HCT116 (cell line): ENCODE measurements around the gene STK32B. TPM values are rescaled to one million over a fixed set of nuclear protein-coding genes. Genes with fewer than 3 reads are reported as not detected.

Source experiments
- ATAC-seq: fragments of 200-7000 bp; cut with Tn5 transposase; 2 replicates; pipeline ENCODE4 v1.9.1; 2020; ENCODE audit warnings: mild to moderate bottlenecking, moderate library complexity
- BruUV-seq: library from RNA; stranded (reverse); fragments of 400-500 nt; replicated peaks from 2 replicates; lab custom pipeline; 2021; lab: Mats Ljungman, UMichigan
- CTCF ChIA-PET: fragments of 300-600 bp; sonication (Branson Sonifier 250); formaldehyde crosslinking; loops from one replicate; lab custom pipeline; 2021; ENCODE audit warnings: antibody characterized with exemption; lab: Charles Lee
- POLR2A ChIA-PET: fragments of 300-600, 350-600 bp; sonication (Branson Sonifier 250); formaldehyde crosslinking; loops from one replicate; lab custom pipeline; 2021; ENCODE audit warnings: antibody characterized with exemption; lab: Charles Lee
- RAD21 ChIA-PET, 2 experiments: fragments of 300-600 bp; sonication (Branson Sonifier 250); formaldehyde crosslinking; loops; one replicate each; lab custom pipeline; 2023; ENCODE audit warnings: low total read pairs in 2 of 2; ENCODE audit not compliant: uncharacterized antibody in 2 of 2, unreplicated experiment in 2 of 2, low non-redundant PET in 1 of 2; lab: Charles Lee
- DNase-seq: peaks from one replicate; pipeline ENCODE4 v3.0.0-alpha.2; 2010; ENCODE audit warnings: low read depth, low spot score
- H2AFZ ChIP-seq: fragments of 200-600 bp; shearing (Covaris generic), sonication (generic); 2 replicates; pipeline ENCODE4 v1.6.1; 2017; ENCODE audit warnings: low read depth, mixed run types, mixed read lengths, antibody characterized with exemption, low read length; ENCODE audit not compliant: poor library complexity, severe bottlenecking
- H3K27ac ChIP-seq: 2 replicates; pipeline ENCODE4 v1.5.1; 2012; ENCODE audit warnings: low read depth, low read length
- H3K27me3 ChIP-seq: fragments of 200-600 bp; sonication (generic); 2 replicates; pipeline ENCODE4 v1.6.1; 2016; ENCODE audit warnings: mixed run types, low read length, mixed read lengths; ENCODE audit not compliant: insufficient read depth
- H3K36me3 ChIP-seq, 2 experiments: fragments of 200-500 bp in 1 of 2; fragments of 200-600 bp in 1 of 2; sonication (Bioruptor generic) in 1 of 2; sonication (generic) in 1 of 2; 2 replicates each; pipeline versions ENCODE4 v1.5.1 to v1.6.1; 2014 to 2016; ENCODE audit warnings: low read length in 2 of 2, inconsistent platforms in 1 of 2, mixed read lengths in 1 of 2, mixed run types in 1 of 2; ENCODE audit not compliant: insufficient read depth in 2 of 2, control insufficient read depth in 1 of 2
- H3K4me1 ChIP-seq, 2 experiments: fragments of 200-600 bp in 1 of 2; sonication (generic) in 1 of 2; 2 replicates each; pipeline versions ENCODE4 v1.5.1 to v1.6.1; 2012 to 2017; ENCODE audit warnings: low read length in 2 of 2, inconsistent platforms in 1 of 2, mild to moderate bottlenecking in 1 of 2, mixed read lengths in 1 of 2, mixed run types in 1 of 2, moderate library complexity in 1 of 2; ENCODE audit not compliant: insufficient read depth in 2 of 2, control insufficient read depth in 1 of 2
- H3K4me2 ChIP-seq: fragments of 200-600 bp; sonication (generic); 2 replicates; pipeline ENCODE4 v1.6.1; 2017; ENCODE audit warnings: mixed run types, low read length, mixed read lengths
- H3K4me3 ChIP-seq, 2 experiments: fragments of 200-600 bp in 1 of 2; sonication (generic) in 1 of 2; replicated peaks in 1 of 2; 2 replicates each; pipeline ENCODE4 v1.5.1; 2011 to 2016; ENCODE audit warnings: low read length in 2 of 2, control low read depth in 1 of 2, low read depth in 1 of 2, mild to moderate bottlenecking in 1 of 2, mixed read lengths in 1 of 2, mixed run types in 1 of 2
- H3K79me2 ChIP-seq: fragments of 200-600 bp; sonication (generic); 2 replicates; pipeline ENCODE4 v1.6.1; 2017; ENCODE audit warnings: mild to moderate bottlenecking, mixed run types, low read length, moderate library complexity, mixed read lengths; ENCODE audit not compliant: insufficient read depth
- H3K9ac ChIP-seq: fragments of 200-600 bp; sonication (generic); 2 replicates; pipeline ENCODE4 v1.6.1; 2016; ENCODE audit warnings: low read length, mixed read lengths
- H3K9me2 ChIP-seq: fragments of 200-600 bp; sonication (generic), shearing (Covaris generic); 2 replicates; pipeline ENCODE4 v1.6.1; 2017; ENCODE audit warnings: mixed run types, mild to moderate bottlenecking, moderate library complexity; ENCODE audit not compliant: insufficient read depth
- H3K9me3 ChIP-seq, 2 experiments: fragments of 200-500 bp in 1 of 2; fragments of 200-600 bp in 1 of 2; sonication (Bioruptor generic) in 1 of 2; sonication (generic) in 1 of 2; 2 replicates each; pipeline ENCODE4 v1.6.1; 2014 to 2017; ENCODE audit warnings: low read length in 2 of 2, mixed read lengths in 2 of 2, inconsistent platforms in 1 of 2, low read depth in 1 of 2, mild to moderate bottlenecking in 1 of 2, mixed run types in 1 of 2, moderate library complexity in 1 of 2; ENCODE audit not compliant: control insufficient read depth in 1 of 2, insufficient read depth in 1 of 2
- H4K20me1 ChIP-seq: fragments of 200-600 bp; sonication (generic), shearing (Covaris generic); 2 replicates; pipeline ENCODE4 v1.6.1; 2017; ENCODE audit warnings: mixed run types, mild to moderate bottlenecking, moderate library complexity; ENCODE audit not compliant: insufficient read depth
- CBX3 ChIP-seq: IDR thresholded peaks from 2 replicates; pipeline ENCODE4 v1.6.1; 2012; ENCODE audit warnings: low read depth
- EZH2phosphoT487 ChIP-seq: fragments of 200-600 bp; IDR thresholded peaks from 2 replicates; pipeline ENCODE4 v1.6.1; 2018; ENCODE audit warnings: antibody characterized with exemption, borderline replicate concordance
- JUND ChIP-seq: IDR thresholded peaks from 2 replicates; pipeline ENCODE4 v1.6.1; 2012
- POLR2A ChIP-seq: IDR thresholded peaks from 2 replicates; pipeline ENCODE4 v1.7.0; 2011; ENCODE audit warnings: borderline replicate concordance; ENCODE audit not compliant: insufficient read depth, insufficient read length; ENCODE audit errors: extremely low read depth
- POLR2AphosphoS5 ChIP-seq: IDR thresholded peaks from 2 replicates; pipeline ENCODE4 v1.6.1; 2011; ENCODE audit warnings: mild to moderate bottlenecking, low read depth, low read length, moderate library complexity
- RAD21 ChIP-seq: IDR thresholded peaks from 2 replicates; pipeline ENCODE4 v1.6.1; 2012; ENCODE audit warnings: low read depth, mild to moderate bottlenecking
- SP1 ChIP-seq: IDR thresholded peaks from 2 replicates; pipeline ENCODE4 v1.6.1; 2012; ENCODE audit warnings: low read depth
- YY1 ChIP-seq: IDR thresholded peaks from 2 replicates; pipeline ENCODE4 v1.6.1; 2011; ENCODE audit warnings: low read length, low read depth, moderate library complexity, mild to moderate bottlenecking; ENCODE audit not compliant: insufficient replicate concordance; ENCODE audit errors: extremely low read depth
- ZFX ChIP-seq: fragments of 450-650 bp; IDR thresholded peaks from 2 replicates; pipeline ENCODE4 v1.6.1; 2017
- intact Hi-C: fragments of 100-400 bp; cut with micrococcal nuclease; formaldehyde crosslinking; loops from 2 replicates; pipeline ENCODE4 v1.10.0; 2022
- total RNA-seq: library from RNA; stranded (reverse); gene quantifications from one replicate; pipeline ENCODE4 v1.2.1, GENCODE V29; 2021; ENCODE audit not compliant: unreplicated experiment
- TF ChIP-seq, protein P1 (sequence below), 3 experiments: fragments of 200-600 bp in 1 of 3; sonication (generic) in 1 of 3; IDR thresholded peaks in 2 of 3; conservative IDR thresholded peaks in 1 of 3; 2 replicates each; pipeline ENCODE4 v1.5.1; 2012 to 2017; ENCODE audit warnings: low read depth in 2 of 3, low read length in 2 of 3, antibody characterized with exemption in 1 of 3, borderline replicate concordance in 1 of 3, control low read depth in 1 of 3, mild to moderate bottlenecking in 1 of 3, mixed read lengths in 1 of 3, mixed run types in 1 of 3, moderate library complexity in 1 of 3; ENCODE audit not compliant: insufficient read depth in 1 of 3

STK32B gene
- total RNA-seq, 1 experiment from 2014 or later: not detected

DNA sequence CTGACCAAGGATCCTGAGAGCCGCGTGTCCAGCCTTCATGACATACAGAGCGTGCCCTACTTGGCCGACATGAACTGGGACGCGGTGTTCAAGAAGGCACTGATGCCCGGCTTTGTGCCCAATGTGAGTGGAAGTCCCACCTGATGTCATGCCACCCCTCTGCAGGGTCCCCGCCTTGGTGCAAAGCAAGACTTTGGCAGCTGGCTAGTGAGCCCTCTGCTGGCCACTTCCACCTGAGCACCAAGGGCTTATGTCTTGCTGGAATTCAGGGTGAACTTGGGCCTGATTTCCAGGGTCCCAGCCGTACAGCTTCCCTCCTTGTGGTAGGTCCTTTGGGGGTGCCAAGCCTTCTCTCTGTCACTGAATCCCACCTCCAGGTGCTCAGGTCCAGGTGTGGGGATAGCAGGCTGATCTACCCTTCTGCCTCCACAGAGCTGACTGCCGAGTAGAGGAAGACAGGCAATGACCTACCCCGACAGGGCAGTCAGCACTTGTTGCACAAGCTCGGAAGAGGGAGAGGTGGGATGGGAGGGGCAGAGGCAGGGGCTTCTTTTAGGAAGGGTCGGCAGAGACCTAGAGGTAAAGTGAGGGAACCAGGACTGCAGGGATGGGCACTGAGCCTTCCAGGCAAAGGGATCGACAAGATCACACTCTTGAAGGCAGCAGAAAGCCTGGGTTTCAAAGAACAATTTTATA lies 409.0 kb downstream of the STK32B start:
- no peaks in the 10 kb centered on the region for H3K79me2 ChIP-seq
- H3K27ac ChIP-seq: no peak overlapping the region
- intact Hi-C loops: loop anchor here (1.0 to 2.0 kb wide), 3 partner anchors 330 to 465 kb away; partner anchors contain the start of gene STK32B
- peak; percentile 80 for ATAC-seq
- CTCF ChIA-PET: interaction anchor here (0.9 to 1.9 kb wide), 4 partner anchors 12 to 409 kb away, joined by 3 to 8 read pairs (median 3); partner anchors contain the start of gene STK32B
- no peak overlapping the region for H3K4me3 ChIP-seq
- no peak overlapping the region for H2AFZ ChIP-seq
- no peaks in the 10 kb centered on the region for H3K9me3 ChIP-seq
- no peak overlapping the region for H3K4me2 ChIP-seq
- no peak for TF ChIP-seq JUND
- TF ChIP-seq SP1: no peak
- no peak for TF ChIP-seq CBX3
- TF ChIP-seq ZFX: no peak
- TF ChIP-seq POLR2A: no peak
- TF ChIP-seq YY1: no peak
- TF ChIP-seq, protein P1, sequence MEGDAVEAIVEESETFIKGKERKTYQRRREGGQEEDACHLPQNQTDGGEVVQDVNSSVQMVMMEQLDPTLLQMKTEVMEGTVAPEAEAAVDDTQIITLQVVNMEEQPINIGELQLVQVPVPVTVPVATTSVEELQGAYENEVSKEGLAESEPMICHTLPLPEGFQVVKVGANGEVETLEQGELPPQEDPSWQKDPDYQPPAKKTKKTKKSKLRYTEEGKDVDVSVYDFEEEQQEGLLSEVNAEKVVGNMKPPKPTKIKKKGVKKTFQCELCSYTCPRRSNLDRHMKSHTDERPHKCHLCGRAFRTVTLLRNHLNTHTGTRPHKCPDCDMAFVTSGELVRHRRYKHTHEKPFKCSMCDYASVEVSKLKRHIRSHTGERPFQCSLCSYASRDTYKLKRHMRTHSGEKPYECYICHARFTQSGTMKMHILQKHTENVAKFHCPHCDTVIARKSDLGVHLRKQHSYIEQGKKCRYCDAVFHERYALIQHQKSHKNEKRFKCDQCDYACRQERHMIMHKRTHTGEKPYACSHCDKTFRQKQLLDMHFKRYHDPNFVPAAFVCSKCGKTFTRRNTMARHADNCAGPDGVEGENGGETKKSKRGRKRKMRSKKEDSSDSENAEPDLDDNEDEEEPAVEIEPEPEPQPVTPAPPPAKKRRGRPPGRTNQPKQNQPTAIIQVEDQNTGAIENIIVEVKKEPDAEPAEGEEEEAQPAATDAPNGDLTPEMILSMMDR (IDR thresholded peaks at IDR 0.05 in 2 of 3, conservative IDR thresholded peaks at IDR 0.05 in 1 of 3; ENCODE audit: borderline replicate concordance in 1 of 3, insufficient read depth in 1 of 3, low read depth in 2 of 3, low read length in 2 of 3): peak; percentile 22 to 74 (median 72); a peak in 4 of 6 replicates
- peak; percentile 48 for TF ChIP-seq RAD21
- TF ChIP-seq POLR2AphosphoS5: no peak
- no peak for TF ChIP-seq EZH2phosphoT487
- TF ChIP-seq, all 23 proteins: peak for 2
- no peak overlapping the region for H3K9ac ChIP-seq
- BruUV-seq: no TSS peak
- POLR2A ChIA-PET: no interaction called here
- H3K27me3 ChIP-seq: peaks cover 29% of the 10 kb centered on the region; the same call in 1 of the 2 replicates
- no peaks in the 10 kb centered on the region for H4K20me1 ChIP-seq
- H3K36me3 ChIP-seq: no peaks in the 10 kb centered on the region
- peak; percentile 4 for DNase-seq
- H3K9me2 ChIP-seq: no peaks in the 10 kb centered on the region
- no peaks in the 10 kb centered on the region for H3K4me1 ChIP-seq
- RAD21 ChIA-PET: no interaction called here
